Liver (tissue), 9 donors: Measurements from ENCODE around the gene TAS2R14. TPM values are rescaled to one million over a fixed set of nuclear protein-coding genes. Genes with fewer than 3 reads are reported as not detected.

Source experiments
- DNase-seq: peaks from one replicate; pipeline ENCODE4 v3.0.0-alpha.2; 2017; ENCODE audit warnings: low spot score
- H3K27ac ChIP-seq, 2 donors: one replicate each; pipeline ENCODE4 v1.7.0; 2013; ENCODE audit warnings: inconsistent platforms in 2 of 2, low read length in 2 of 2, control low read depth in 1 of 2, low read depth in 1 of 2, mild to moderate bottlenecking in 1 of 2
- H3K27me3 ChIP-seq, 4 donors: one replicate each; pipeline versions ENCODE4 v1.6.1 to v1.7.0; 2013; ENCODE audit warnings: low read length in 3 of 4, inconsistent platforms in 1 of 4, mild to moderate bottlenecking in 1 of 4, moderate library complexity in 1 of 4; ENCODE audit not compliant: control insufficient read depth in 4 of 4, insufficient read depth in 4 of 4
- H3K36me3 ChIP-seq, 4 donors: one replicate each; pipeline versions ENCODE4 v1.6.1 to v1.7.0; 2013; ENCODE audit warnings: low read length in 3 of 4, mild to moderate bottlenecking in 3 of 4, low read depth in 1 of 4, moderate library complexity in 1 of 4; ENCODE audit not compliant: control insufficient read depth in 4 of 4, insufficient read depth in 3 of 4
- H3K4me1 ChIP-seq, 4 donors: one replicate each; pipeline versions ENCODE4 v1.6.1 to v1.7.0; 2013; ENCODE audit warnings: low read length in 3 of 4, mild to moderate bottlenecking in 3 of 4, moderate library complexity in 1 of 4; ENCODE audit not compliant: control insufficient read depth in 4 of 4, insufficient read depth in 4 of 4
- H3K4me3 ChIP-seq, 3 donors: one replicate each; pipeline versions ENCODE4 v1.6.1 to v1.7.0; 2013; ENCODE audit warnings: low read length in 3 of 3, control low read depth in 1 of 3, low read depth in 1 of 3, mild to moderate bottlenecking in 1 of 3
- H3K9ac ChIP-seq, 2 donors: one replicate each; pipeline ENCODE4 v1.7.0; 2013; ENCODE audit warnings: low read length in 2 of 2, mild to moderate bottlenecking in 2 of 2, moderate library complexity in 2 of 2, control low read depth in 1 of 2, low read depth in 1 of 2
- H3K9me3 ChIP-seq, 4 donors: one replicate each; pipeline versions ENCODE4 v1.6.1 to v1.7.0; 2013; ENCODE audit warnings: low read length in 3 of 4; ENCODE audit not compliant: control insufficient read depth in 4 of 4
- CTCF ChIP-seq: fragments of 150-350 bp; IDR thresholded peaks from 2 replicates; pipeline ENCODE4 v1.5.1; 2017; ENCODE audit warnings: improper control_type of control experiment, low read depth, low read length; ENCODE audit not compliant: missing input control
- EGR1 ChIP-seq, 2 donors: IDR thresholded peaks; 2 replicates each; pipeline ENCODE4 v1.6.1; 2016 to 2018; ENCODE audit warnings: antibody characterized with exemption in 2 of 2, low read depth in 2 of 2
- FOXA1 ChIP-seq: IDR thresholded peaks from 2 replicates; pipeline ENCODE4 v1.6.1; 2016; ENCODE audit warnings: antibody characterized with exemption
- FOXA2 ChIP-seq: IDR thresholded peaks from 2 replicates; pipeline ENCODE4 v1.6.1; 2016; ENCODE audit warnings: antibody characterized with exemption
- GABPA ChIP-seq, 2 donors: IDR thresholded peaks in 1 of 2; conservative IDR thresholded peaks in 1 of 2; 2 replicates each; pipeline ENCODE4 v1.6.1; 2016; ENCODE audit warnings: antibody characterized with exemption in 2 of 2, mild to moderate bottlenecking in 1 of 2, moderate library complexity in 1 of 2
- HNF4G ChIP-seq: IDR thresholded peaks from 2 replicates; pipeline ENCODE4 v1.6.1; 2016; ENCODE audit warnings: antibody characterized with exemption
- NR2F2 ChIP-seq: IDR thresholded peaks from 2 replicates; pipeline ENCODE4 v1.6.1; 2016; ENCODE audit warnings: antibody characterized with exemption
- RAD21 ChIP-seq, 2 donors: IDR thresholded peaks; 2 replicates each; pipeline ENCODE4 v1.6.1; 2016; ENCODE audit warnings: antibody characterized with exemption in 2 of 2, mild to moderate bottlenecking in 2 of 2
- REST ChIP-seq: IDR thresholded peaks from 2 replicates; pipeline ENCODE4 v1.6.1; 2016; ENCODE audit warnings: antibody characterized with exemption, mild to moderate bottlenecking
- RXRA ChIP-seq, 2 donors: IDR thresholded peaks; 2 replicates each; pipeline ENCODE4 v1.6.1; 2017 to 2018; ENCODE audit warnings: antibody characterized with exemption in 2 of 2, mild to moderate bottlenecking in 1 of 2
- SP1 ChIP-seq: IDR thresholded peaks from 2 replicates; pipeline ENCODE4 v1.6.1; 2018; ENCODE audit warnings: antibody characterized with exemption, mild to moderate bottlenecking
- TAF1 ChIP-seq: conservative IDR thresholded peaks from 2 replicates; pipeline ENCODE4 v1.6.1; 2016; ENCODE audit warnings: antibody characterized with exemption, mild to moderate bottlenecking
- YY1 ChIP-seq: IDR thresholded peaks from 2 replicates; pipeline ENCODE4 v1.6.1; 2016; ENCODE audit warnings: antibody characterized with exemption, mild to moderate bottlenecking
- WGBS: extraction: QIAGEN DNeasy Blood & Tissue Kit; methylation state at CpG from one replicate; pipeline ENCODE4 v1.1.7; 2013; 5-methylcytosine and 5-hydroxymethylcytosine counted together
- polyA plus RNA-seq, 2 donors: library from polyadenylated mRNA; stranded (reverse) in 1 of 2; unstranded in 1 of 2; fragments of 200-250 nt in 1 of 2; fragments of >200 nt in 1 of 2; fragmentation: Nextera tagmentation in 1 of 2; extraction: Ambion mirVana in 1 of 2; gene quantifications; one replicate each; pipeline versions ENCODE4 v1.2.1 to v1.2.3, GENCODE V29; 2013 to 2015
- total RNA-seq, 2 donors: library from RNA; depleted of rRNA; stranded (reverse); fragments of >200 nt; gene quantifications; one replicate each; pipeline ENCODE4 v1.2.3, GENCODE V29; 2014
- TF ChIP-seq, protein P1 (sequence below): IDR thresholded peaks from 2 replicates; pipeline ENCODE4 v1.6.1; 2016; ENCODE audit warnings: antibody characterized with exemption
- TF ChIP-seq, protein P2 (sequence below): IDR thresholded peaks from 2 replicates; pipeline ENCODE4 v1.6.1; 2016; ENCODE audit warnings: antibody characterized with exemption
- TF ChIP-seq, protein P3 (sequence below): IDR thresholded peaks from 2 replicates; pipeline ENCODE4 v1.6.1; 2016; ENCODE audit warnings: antibody characterized with exemption
- donor health status: healthy.
- donor health status: healthy.
- donor health status: healthy.
- donor health status: healthy.
- donor health status: healthy.

Gene TAS2R14, protein sequence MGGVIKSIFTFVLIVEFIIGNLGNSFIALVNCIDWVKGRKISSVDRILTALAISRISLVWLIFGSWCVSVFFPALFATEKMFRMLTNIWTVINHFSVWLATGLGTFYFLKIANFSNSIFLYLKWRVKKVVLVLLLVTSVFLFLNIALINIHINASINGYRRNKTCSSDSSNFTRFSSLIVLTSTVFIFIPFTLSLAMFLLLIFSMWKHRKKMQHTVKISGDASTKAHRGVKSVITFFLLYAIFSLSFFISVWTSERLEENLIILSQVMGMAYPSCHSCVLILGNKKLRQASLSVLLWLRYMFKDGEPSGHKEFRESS
- total RNA-seq (1 to 10 TPM; 1.5 to 6.9 TPM), polyA plus RNA-seq (1 to 10 TPM in 1 of 2 donors, under 1 TPM in 1; 0.16 to 1.4 TPM)

DNA sequence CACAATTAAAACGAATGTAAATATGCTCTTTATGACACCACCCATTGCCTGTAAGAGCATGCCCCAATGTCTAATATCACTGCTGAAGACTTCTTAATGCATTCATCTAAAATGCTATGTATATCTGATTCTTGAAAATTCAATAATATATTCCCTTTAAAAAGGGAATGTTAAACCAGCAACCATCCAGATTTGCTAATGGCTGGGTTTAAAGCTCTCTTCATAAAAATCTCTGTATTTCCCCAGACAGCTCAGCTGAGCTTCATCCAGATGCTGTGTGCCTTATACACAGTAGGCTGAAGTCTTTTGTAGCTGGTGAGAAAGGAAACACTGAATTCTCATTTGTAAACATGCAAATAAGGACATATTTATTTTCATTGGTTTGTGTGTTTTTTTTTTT lies at the start of gene TAS2R14:
TAS2R14 (minus strand) TSS at position 101 of the 400 bp plus-strand sequence; CDS start at position 45, 56 bp downstream.
- Histone ChIP-seq H3K4me3 (no peak within 1 kb of the TSS), H3K9ac (no peak within 1 kb of the TSS), H3K36me3 (no peaks in the 10 kb centered on the region), H3K4me1 (no peaks in the 10 kb centered on the region), H3K27ac (no peak within 1 kb of the TSS), H3K27me3 (no peaks in the 10 kb centered on the region), H3K9me3 (no peaks in the 10 kb centered on the region)
- WGBS: 84% methylated on average over 1 of the region's 1 CpG
- TF ChIP-seq FOXA2 (no peak), CTCF (no peak), YY1 (no peak), GABPA (IDR thresholded peaks at IDR 0.05 in 1 of 2, conservative IDR thresholded peaks at IDR 0.05 in 1 of 2) (no peak), NR2F2 (no peak), REST (no peak), FOXA1 (no peak), SP1 (no peak), RXRA (IDR thresholded peaks at IDR 0.05) (no peak), RAD21 (IDR thresholded peaks at IDR 0.05) (no peak), TAF1 (no peak), EGR1 (IDR thresholded peaks at IDR 0.05; ENCODE audit: low read depth in 2 of 2) (no peak), HNF4G (no peak)
- TF ChIP-seq, protein P1, sequence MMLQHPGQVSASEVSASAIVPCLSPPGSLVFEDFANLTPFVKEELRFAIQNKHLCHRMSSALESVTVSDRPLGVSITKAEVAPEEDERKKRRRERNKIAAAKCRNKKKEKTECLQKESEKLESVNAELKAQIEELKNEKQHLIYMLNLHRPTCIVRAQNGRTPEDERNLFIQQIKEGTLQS: no peak
- TF ChIP-seq, protein P2, sequence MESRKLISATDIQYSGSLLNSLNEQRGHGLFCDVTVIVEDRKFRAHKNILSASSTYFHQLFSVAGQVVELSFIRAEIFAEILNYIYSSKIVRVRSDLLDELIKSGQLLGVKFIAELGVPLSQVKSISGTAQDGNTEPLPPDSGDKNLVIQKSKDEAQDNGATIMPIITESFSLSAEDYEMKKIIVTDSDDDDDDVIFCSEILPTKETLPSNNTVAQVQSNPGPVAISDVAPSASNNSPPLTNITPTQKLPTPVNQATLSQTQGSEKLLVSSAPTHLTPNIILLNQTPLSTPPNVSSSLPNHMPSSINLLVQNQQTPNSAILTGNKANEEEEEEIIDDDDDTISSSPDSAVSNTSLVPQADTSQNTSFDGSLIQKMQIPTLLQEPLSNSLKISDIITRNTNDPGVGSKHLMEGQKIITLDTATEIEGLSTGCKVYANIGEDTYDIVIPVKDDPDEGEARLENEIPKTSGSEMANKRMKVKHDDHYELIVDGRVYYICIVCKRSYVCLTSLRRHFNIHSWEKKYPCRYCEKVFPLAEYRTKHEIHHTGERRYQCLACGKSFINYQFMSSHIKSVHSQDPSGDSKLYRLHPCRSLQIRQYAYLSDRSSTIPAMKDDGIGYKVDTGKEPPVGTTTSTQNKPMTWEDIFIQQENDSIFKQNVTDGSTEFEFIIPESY: no peak
- no peak for DNase-seq

- Histone ChIP-seq H3K27me3 (no peaks in the 10 kb centered on the region), H3K36me3 (peaks cover 0 to 6% (median 0%) of the 10 kb centered on the region in 4 donors), H3K4me3 (no peak within 1 kb of the TSS), H3K9me3 (peaks cover 0 to 5% (median 0%) of the 10 kb centered on the region in 4 donors), H3K27ac (no peak within 1 kb of the TSS), H3K9ac (no peak within 1 kb of the TSS), H3K4me1 (no peaks in the 10 kb centered on the region)
- DNase-seq: no peak
- 49% methylated on average over 2 of the region's 2 CpGs for WGBS
- TF ChIP-seq, protein P3, sequence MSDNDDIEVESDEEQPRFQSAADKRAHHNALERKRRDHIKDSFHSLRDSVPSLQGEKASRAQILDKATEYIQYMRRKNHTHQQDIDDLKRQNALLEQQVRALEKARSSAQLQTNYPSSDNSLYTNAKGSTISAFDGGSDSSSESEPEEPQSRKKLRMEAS: no peak
- TF ChIP-seq, protein P1: no peak
- TF ChIP-seq HNF4G (no peak), SP1 (no peak), FOXA2 (no peak), CTCF (no peak), REST (no peak)
These were observed 47.7 kb upstream of the TAS2R14 start, which contains the start of gene TAS2R50 for GRCh38 chr12:10986812-10987211. Gene TAS2R50 (minus strand): TSS chr12:10986912. CDS start chr12:10986860, 52 bp downstream.
